ENCODE measurements around the gene MRPL45.
A peak's percentile ranks its signal among the peaks of the same experiment; 100 is the strongest.
"Not testable (repeated sequence)": the region's sequence is repeated elsewhere in the genome, so short reads cannot be mapped to it uniquely, and the experiment has no call there.

MRPL45 gene

GRCh38 chr17:38296834-38297517, at the start of gene MRPL45:
TSS of gene MRPL45 (plus strand) at chr17:38297168. CDS start at chr17:38297184, 16 bp downstream.
- DNase-seq: peak; percentile 82

- not testable (repeated sequence) for DNase-seq
These were observed 43.8 kb upstream of the MRPL45 start for GRCh38 chr17:38253191-38253590.

- not testable (repeated sequence) for DNase-seq
These were observed 42.6 kb upstream of the MRPL45 start for GRCh38 chr17:38254357-38254756.

- not testable (repeated sequence) for DNase-seq
These were observed 39.9 kb upstream of the MRPL45 start for GRCh38 chr17:38257013-38257621.

- DNase-seq: not testable (repeated sequence)
These were observed 30.9 kb upstream of the MRPL45 start for GRCh38 chr17:38265974-38266506.

- not testable (repeated sequence) for DNase-seq
These were observed 30.4 kb upstream of the MRPL45 start for GRCh38 chr17:38266571-38266970.

- not testable (repeated sequence) for DNase-seq
These were observed 28.8 kb upstream of the MRPL45 start for GRCh38 chr17:38268138-38268537.

GRCh38 chr17:38269045-38269444, 27.9 kb upstream of the MRPL45 start:
- DNase-seq: not testable (repeated sequence)

GRCh38 chr17:38269552-38269951, 27.4 kb upstream of the MRPL45 start:
- DNase-seq: not testable (repeated sequence)

GRCh38 chr17:38285994-38286393, 11.0 kb upstream of the MRPL45 start:
- not testable (repeated sequence) for DNase-seq

GRCh38 chr17:38286501-38287091, 10.4 kb upstream of the MRPL45 start:
- DNase-seq: not testable (repeated sequence)

- DNase-seq: not testable (repeated sequence)
These were observed 8.6 kb upstream of the MRPL45 start for GRCh38 chr17:38288217-38288827.

- not testable (repeated sequence) for DNase-seq
These were observed 7.2 kb upstream of the MRPL45 start for GRCh38 chr17:38289760-38290159.

GRCh38 chr17:38295602-38296365, 1.2 kb upstream of the MRPL45 start:
- not testable (repeated sequence) for DNase-seq

GRCh38 chr17:38315497-38315896, 18.5 kb downstream of the MRPL45 start:
- DNase-seq: no peak

- DNase-seq: no peak
These were observed 20.1 kb downstream of the MRPL45 start for GRCh38 chr17:38317081-38317480.

GRCh38 chr17:38320482-38320881, 23.5 kb downstream of the MRPL45 start:
- no peak for DNase-seq

- no peak for DNase-seq
These were observed 25.3 kb downstream of the MRPL45 start for GRCh38 chr17:38322156-38322779.

- no peak for DNase-seq
These were observed 25.9 kb downstream of the MRPL45 start for GRCh38 chr17:38322897-38323296.

- no peak for DNase-seq
These were observed 27.3 kb downstream of the MRPL45 start for GRCh38 chr17:38324141-38324697.

GRCh38 chr17:38324772-38325171, 27.8 kb downstream of the MRPL45 start:
- no peak for DNase-seq
